Medulla oblongata (tissue), 1 donor: ENCODE measurements around the gene HACD3.

ENCODE experiments used
- DNase-seq: peaks from one replicate; pipeline ENCODE4 v3.0.0-alpha.2; 2015; ENCODE audit errors: extremely low spot score

The HACD3 gene

GRCh38 chr15:65530318-65531111 is at the start of gene HACD3:
HACD3 (plus strand) TSS chr15:65530463; CDS start chr15:65530632, 169 bp downstream.
- DNase-seq = peak; percentile 86

GRCh38 chr15:65484876-65485275 is 45.4 kb upstream of the HACD3 start:
- no peak for DNase-seq

GRCh38 chr15:65494076-65494475 is 36.2 kb upstream of the HACD3 start:
- DNase-seq = no peak

GRCh38 chr15:65509321-65509720 is 20.9 kb upstream of the HACD3 start:
- DNase-seq = no peak

GRCh38 chr15:65512189-65512588 is 18.1 kb upstream of the HACD3 start:
- peak; percentile 15 for DNase-seq

- DNase-seq = peak; percentile 86
Measured at GRCh38 chr15:65512807-65513416, 17.4 kb upstream of the HACD3 start.

GRCh38 chr15:65516997-65517865 is 13.0 kb upstream of the HACD3 start, which contains the start of gene DPP8:
DPP8 (minus strand) TSS chr15:65517689; CDS start chr15:65512553, 5,136 bp downstream.
- DNase-seq = peak; percentile 93

- no peak for DNase-seq
Measured at GRCh38 chr15:65517866-65518207, 12.4 kb upstream of the HACD3 start.

GRCh38 chr15:65518633-65519285 is 11.5 kb upstream of the HACD3 start:
- no peak for DNase-seq

- no peak for DNase-seq
Measured at GRCh38 chr15:65521350-65521749, 8.9 kb upstream of the HACD3 start.

GRCh38 chr15:65524226-65524625 is 6.0 kb upstream of the HACD3 start:
- DNase-seq = no peak

GRCh38 chr15:65525622-65526021 is 4.6 kb upstream of the HACD3 start:
- no peak for DNase-seq

GRCh38 chr15:65528461-65529060 is 1.7 kb upstream of the HACD3 start:
- DNase-seq = no peak

- no peak for DNase-seq
Measured at GRCh38 chr15:65529762-65530317, 423 bp upstream of the HACD3 start.

- no peak for DNase-seq
Measured at GRCh38 chr15:65532738-65533051, 2.4 kb downstream of the HACD3 start.

- no peak for DNase-seq
Measured at GRCh38 chr15:65533057-65533756, 2.9 kb downstream of the HACD3 start.

GRCh38 chr15:65535192-65535591 is 4.9 kb downstream of the HACD3 start:
- no peak for DNase-seq

- DNase-seq = no peak
Measured at GRCh38 chr15:65540314-65540713, 10.1 kb downstream of the HACD3 start.

GRCh38 chr15:65541231-65541820 is 11.1 kb downstream of the HACD3 start:
- no peak for DNase-seq

GRCh38 chr15:65547841-65548240 is 17.6 kb downstream of the HACD3 start:
- DNase-seq = no peak
